ENCODE measurements around the gene PCSK2. TPM values are rescaled to one million over a fixed set of nuclear protein-coding genes. Genes with fewer than 3 reads are reported as not detected.

The PCSK2 gene
- total RNA-seq, 1 experiment from 2014 or later: not detected

DNA sequence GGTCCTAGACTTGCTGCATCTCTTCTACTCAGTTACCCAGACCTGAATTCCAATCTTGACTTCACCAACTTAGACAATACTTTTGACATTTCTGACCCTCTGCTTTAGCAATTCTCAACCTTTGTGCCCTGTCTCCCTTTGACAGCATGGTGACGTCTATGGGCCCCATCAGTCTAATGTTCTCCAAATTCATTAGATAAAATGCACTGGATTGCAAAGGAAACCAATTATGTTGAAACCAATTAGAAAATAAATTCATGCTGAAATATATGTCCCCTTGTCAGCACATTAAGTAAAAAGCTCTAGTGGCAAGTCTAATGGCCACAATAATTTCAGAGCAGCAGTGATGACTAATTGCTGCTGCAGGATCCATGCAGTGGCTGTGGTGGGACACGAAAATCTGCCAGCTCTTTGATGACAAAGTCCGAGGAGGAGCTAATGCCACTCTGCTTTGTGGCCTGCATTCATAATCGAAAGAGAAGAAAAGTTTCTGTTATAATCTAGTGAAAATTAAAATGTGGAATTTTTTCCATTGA is 240.3 kb downstream of the PCSK2 start:
- no peaks in the 10 kb centered on the region for H3K4me1 ChIP-seq (ENCODE audit: low read length)
- no peaks in the 10 kb centered on the region for H3K27me3 ChIP-seq (ENCODE audit: low read length)
- H3K27ac ChIP-seq (ENCODE audit: low read length): no peak overlapping the region
- H3K79me2 ChIP-seq (ENCODE audit: low read length): no peaks in the 10 kb centered on the region
- H3K9me3 ChIP-seq (ENCODE audit: low read length): no peaks in the 10 kb centered on the region
- H2AFZ ChIP-seq (ENCODE audit: low read length): no peak overlapping the region
- no peaks in the 10 kb centered on the region for H3K9me2 ChIP-seq (replicated peaks; ENCODE audit: insufficient read depth, low read length)
- no peak for DNase-seq
- no peak overlapping the region for H3K9ac ChIP-seq (ENCODE audit: low read length)
- no peaks in the 10 kb centered on the region for H3K36me3 ChIP-seq (ENCODE audit: insufficient read depth, low read length)
- no peak overlapping the region for H3K4me2 ChIP-seq (ENCODE audit: low read depth, low read length, poor library complexity, severe bottlenecking)
- no peak overlapping the region for H3K4me3 ChIP-seq (ENCODE audit: low read length)
- H4K20me1 ChIP-seq (ENCODE audit: insufficient read depth, low read depth, low read length): no peaks in the 10 kb centered on the region

DNA sequence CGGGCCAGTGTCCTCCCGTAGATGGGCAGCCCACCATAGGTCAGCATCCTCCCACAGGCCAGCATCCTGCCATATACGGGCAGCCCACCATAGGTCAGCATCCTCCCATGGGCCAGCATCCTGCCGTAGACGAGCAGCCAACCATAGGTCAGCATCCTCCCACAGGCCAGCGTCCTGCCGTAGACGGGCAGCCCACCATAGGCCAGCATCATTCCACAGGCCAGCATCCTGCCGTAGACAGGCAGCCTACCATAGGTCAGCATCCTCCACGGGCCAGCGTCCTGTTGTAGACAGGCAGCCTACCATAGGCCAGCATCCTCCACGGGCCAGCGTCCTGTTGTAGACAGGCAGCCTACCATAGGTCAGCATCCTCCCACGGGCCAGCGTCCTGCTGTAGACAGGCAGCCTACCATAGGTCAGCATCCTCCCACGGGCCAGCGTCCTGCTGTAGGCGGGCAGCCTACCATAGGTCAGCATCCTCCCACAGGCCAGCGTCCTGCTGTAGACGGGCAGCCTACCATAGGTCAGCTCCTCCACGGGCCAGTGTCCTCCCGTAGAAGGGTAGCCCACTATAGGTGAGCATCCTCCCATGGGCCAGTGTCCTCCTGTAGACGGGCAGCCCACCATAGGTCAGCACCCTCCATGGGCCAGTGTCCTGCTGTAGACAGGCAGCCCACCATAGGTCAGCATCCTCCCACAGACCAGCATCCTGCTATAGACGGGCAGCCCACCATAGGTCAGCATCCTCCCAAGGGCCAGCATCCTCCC is 241.4 kb downstream of the PCSK2 start:
- Histone ChIP-seq H4K20me1 (ENCODE audit: insufficient read depth, low read depth, low read length) (no peaks in the 10 kb centered on the region), H3K27ac (ENCODE audit: low read length) (no peak overlapping the region), H3K4me2 (ENCODE audit: low read depth, low read length, poor library complexity, severe bottlenecking) (no peak overlapping the region), H3K9me3 (ENCODE audit: low read length) (no peaks in the 10 kb centered on the region), H3K4me3 (ENCODE audit: low read length) (no peak overlapping the region), H3K79me2 (ENCODE audit: low read length) (no peaks in the 10 kb centered on the region), H3K4me1 (ENCODE audit: low read length) (no peaks in the 10 kb centered on the region), H3K27me3 (ENCODE audit: low read length) (no peaks in the 10 kb centered on the region), H3K36me3 (ENCODE audit: insufficient read depth, low read length) (no peaks in the 10 kb centered on the region), H3K9ac (ENCODE audit: low read length) (no peak overlapping the region), H2AFZ (ENCODE audit: low read length) (no peak overlapping the region), H3K9me2 (replicated peaks; ENCODE audit: insufficient read depth, low read length) (no peaks in the 10 kb centered on the region)
- no peak for DNase-seq

DNA sequence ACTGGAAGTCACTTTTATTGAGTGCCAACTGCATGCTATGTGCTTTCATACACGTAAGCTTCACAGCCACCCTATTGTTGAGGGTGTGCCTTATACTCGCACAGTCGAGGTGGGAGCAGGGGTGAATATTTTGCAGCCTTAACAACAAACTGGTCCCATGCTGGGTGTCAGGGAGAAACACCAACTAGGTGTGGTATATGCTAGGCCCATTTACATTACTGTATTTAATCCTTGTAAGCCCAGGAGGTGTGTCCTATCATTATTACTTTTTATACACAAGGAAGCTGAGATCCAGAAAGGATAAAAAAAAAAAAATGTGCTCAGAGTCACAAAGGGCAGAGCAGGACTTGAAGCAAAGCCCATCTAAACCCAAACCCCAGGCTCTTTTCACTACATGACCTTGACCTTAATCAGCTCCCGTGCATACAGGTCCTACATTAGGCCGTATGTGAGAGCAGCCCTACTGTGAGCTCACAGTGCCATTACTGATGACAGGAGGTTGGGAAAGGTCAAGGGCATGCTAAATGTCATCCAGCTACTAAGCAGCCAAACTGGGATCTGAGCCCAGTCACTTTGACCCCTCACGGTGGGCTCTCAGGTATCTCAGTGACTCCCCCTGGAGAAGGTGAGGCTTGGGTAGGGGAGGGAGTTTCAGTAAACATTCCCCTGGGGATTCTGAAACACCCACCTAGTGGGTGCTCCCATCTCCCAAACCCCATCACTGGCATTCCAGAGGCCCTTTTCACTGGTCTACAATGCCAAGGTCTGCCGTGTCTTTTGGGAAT is 242.6 kb downstream of the PCSK2 start:
- no peaks in the 10 kb centered on the region for H3K79me2 ChIP-seq (ENCODE audit: low read length)
- H3K9me3 ChIP-seq (ENCODE audit: low read length): no peaks in the 10 kb centered on the region
- no peak overlapping the region for H3K27ac ChIP-seq (ENCODE audit: low read length)
- no peak overlapping the region for H3K9ac ChIP-seq (ENCODE audit: low read length)
- no peak for DNase-seq
- H3K27me3 ChIP-seq (ENCODE audit: low read length): no peaks in the 10 kb centered on the region
- no peaks in the 10 kb centered on the region for H3K9me2 ChIP-seq (replicated peaks; ENCODE audit: insufficient read depth, low read length)
- no peaks in the 10 kb centered on the region for H3K36me3 ChIP-seq (ENCODE audit: insufficient read depth, low read length)
- H4K20me1 ChIP-seq (ENCODE audit: insufficient read depth, low read depth, low read length): no peaks in the 10 kb centered on the region
- H3K4me2 ChIP-seq (ENCODE audit: low read depth, low read length, poor library complexity, severe bottlenecking): no peak overlapping the region
- no peak overlapping the region for H2AFZ ChIP-seq (ENCODE audit: low read length)
- H3K4me1 ChIP-seq (ENCODE audit: low read length): no peaks in the 10 kb centered on the region
- no peak overlapping the region for H3K4me3 ChIP-seq (ENCODE audit: low read length)

DNA sequence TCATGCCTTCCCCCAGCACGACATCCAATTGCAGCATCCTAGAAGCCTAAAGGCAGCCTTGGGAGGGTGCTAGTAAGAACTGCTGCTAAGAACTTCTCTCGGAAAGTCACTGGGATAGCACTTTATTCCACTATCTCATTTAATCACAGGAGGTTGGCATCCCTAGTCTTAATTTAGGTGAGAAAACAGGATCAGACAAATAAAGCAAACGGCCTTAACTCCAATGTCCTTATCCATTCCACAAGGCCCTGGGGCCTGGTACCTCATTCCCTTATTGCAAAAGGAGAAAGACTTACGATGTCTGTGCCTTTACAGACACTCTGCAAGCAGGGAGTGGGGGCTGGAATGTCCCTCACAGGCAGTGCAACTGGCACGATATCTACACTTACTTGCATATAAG is 243.7 kb downstream of the PCSK2 start:
- H3K4me2 ChIP-seq (ENCODE audit: low read depth, low read length, poor library complexity, severe bottlenecking): no peak overlapping the region
- no peaks in the 10 kb centered on the region for H3K36me3 ChIP-seq (ENCODE audit: insufficient read depth, low read length)
- no peaks in the 10 kb centered on the region for H3K9me3 ChIP-seq (ENCODE audit: low read length)
- no peaks in the 10 kb centered on the region for H4K20me1 ChIP-seq (ENCODE audit: insufficient read depth, low read depth, low read length)
- H3K27me3 ChIP-seq (ENCODE audit: low read length): no peaks in the 10 kb centered on the region
- no peak overlapping the region for H2AFZ ChIP-seq (ENCODE audit: low read length)
- H3K27ac ChIP-seq (ENCODE audit: low read length): no peak overlapping the region
- H3K9ac ChIP-seq (ENCODE audit: low read length): no peak overlapping the region
- H3K4me1 ChIP-seq (ENCODE audit: low read length): no peaks in the 10 kb centered on the region
- no peaks in the 10 kb centered on the region for H3K79me2 ChIP-seq (ENCODE audit: low read length)
- no peaks in the 10 kb centered on the region for H3K9me2 ChIP-seq (replicated peaks; ENCODE audit: insufficient read depth, low read length)
- H3K4me3 ChIP-seq (ENCODE audit: low read length): no peak overlapping the region
- DNase-seq: no peak

DNA sequence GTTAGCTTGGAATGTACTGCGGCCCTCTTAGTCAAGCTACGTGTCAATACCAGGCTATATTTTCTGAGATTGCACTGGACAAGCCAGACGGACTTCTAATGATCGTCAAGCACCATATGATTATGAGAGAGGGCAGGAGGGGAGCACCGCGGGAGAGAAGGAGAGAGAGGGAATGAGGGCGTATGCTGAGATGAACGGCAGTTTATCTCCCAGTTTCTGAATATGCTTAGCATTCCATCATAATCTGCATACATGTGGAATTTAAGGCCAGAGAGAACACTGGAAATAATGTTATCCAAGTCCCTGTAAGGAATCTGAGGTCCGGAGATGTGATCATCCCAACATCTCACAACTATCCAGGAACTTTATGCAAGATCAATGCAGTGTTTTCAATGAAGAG is 244.1 kb downstream of the PCSK2 start:
- Histone ChIP-seq H3K9me2 (replicated peaks; ENCODE audit: insufficient read depth, low read length) (no peaks in the 10 kb centered on the region), H4K20me1 (ENCODE audit: insufficient read depth, low read depth, low read length) (no peaks in the 10 kb centered on the region)

DNA sequence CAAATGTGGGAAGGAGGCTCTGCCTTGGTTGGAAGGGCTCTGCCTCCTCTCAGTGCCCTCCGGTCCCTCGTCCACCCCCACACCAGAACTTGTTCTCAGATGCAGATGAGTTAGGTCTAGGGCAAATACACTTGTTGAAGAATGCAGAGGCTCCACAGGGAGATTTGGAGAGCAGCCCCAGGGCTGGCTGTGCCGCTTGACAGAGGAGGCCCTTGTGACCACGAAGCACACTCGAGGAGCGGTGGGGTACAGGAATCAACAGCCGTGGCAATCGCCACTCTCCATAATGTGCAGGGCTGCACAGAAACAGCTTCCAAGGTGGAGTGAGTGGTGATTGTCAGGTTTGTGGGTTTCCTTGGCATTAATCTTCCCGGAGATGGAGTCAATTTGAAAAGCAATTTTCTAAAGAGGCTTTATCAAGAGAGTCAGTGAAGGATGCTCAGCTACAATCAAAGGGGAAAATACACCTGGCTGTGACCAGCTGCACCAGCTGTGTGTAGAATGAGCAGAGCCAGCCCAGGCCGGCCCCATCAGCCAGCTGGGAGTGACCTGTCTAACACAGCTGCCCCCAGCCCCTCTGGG is 244.9 kb downstream of the PCSK2 start:
- H3K4me3 ChIP-seq (ENCODE audit: low read length): no peak overlapping the region
- no peaks in the 10 kb centered on the region for H3K4me1 ChIP-seq (ENCODE audit: low read length)
- H3K4me2 ChIP-seq (ENCODE audit: low read depth, low read length, poor library complexity, severe bottlenecking): no peak overlapping the region
- H3K27ac ChIP-seq (ENCODE audit: low read length): no peak overlapping the region
- no peaks in the 10 kb centered on the region for H3K9me2 ChIP-seq (replicated peaks; ENCODE audit: insufficient read depth, low read length)
- no peaks in the 10 kb centered on the region for H3K27me3 ChIP-seq (ENCODE audit: low read length)
- H3K36me3 ChIP-seq (ENCODE audit: insufficient read depth, low read length): no peaks in the 10 kb centered on the region
- no peak overlapping the region for H3K9ac ChIP-seq (ENCODE audit: low read length)
- H3K79me2 ChIP-seq (ENCODE audit: low read length): no peaks in the 10 kb centered on the region
- no peaks in the 10 kb centered on the region for H4K20me1 ChIP-seq (ENCODE audit: insufficient read depth, low read depth, low read length)
- no peak for DNase-seq
- no peak overlapping the region for H2AFZ ChIP-seq (ENCODE audit: low read length)
- no peaks in the 10 kb centered on the region for H3K9me3 ChIP-seq (ENCODE audit: low read length)

More for the DNA sequence above, 244.1 kb downstream of the PCSK2 start:
- Histone ChIP-seq H3K36me3 (ENCODE audit: insufficient read depth, low read length) (no peaks in the 10 kb centered on the region), H3K79me2 (ENCODE audit: low read length) (no peaks in the 10 kb centered on the region), H3K4me1 (ENCODE audit: low read length) (no peaks in the 10 kb centered on the region), H3K4me3 (ENCODE audit: low read length) (no peak overlapping the region), H3K4me2 (ENCODE audit: low read depth, low read length, poor library complexity, severe bottlenecking) (no peak overlapping the region), H3K9ac (ENCODE audit: low read length) (no peak overlapping the region), H3K27ac (ENCODE audit: low read length) (no peak overlapping the region), H3K9me3 (ENCODE audit: low read length) (no peaks in the 10 kb centered on the region), H3K27me3 (ENCODE audit: low read length) (no peaks in the 10 kb centered on the region), H2AFZ (ENCODE audit: low read length) (no peak overlapping the region)
- no peak for DNase-seq

DNA sequence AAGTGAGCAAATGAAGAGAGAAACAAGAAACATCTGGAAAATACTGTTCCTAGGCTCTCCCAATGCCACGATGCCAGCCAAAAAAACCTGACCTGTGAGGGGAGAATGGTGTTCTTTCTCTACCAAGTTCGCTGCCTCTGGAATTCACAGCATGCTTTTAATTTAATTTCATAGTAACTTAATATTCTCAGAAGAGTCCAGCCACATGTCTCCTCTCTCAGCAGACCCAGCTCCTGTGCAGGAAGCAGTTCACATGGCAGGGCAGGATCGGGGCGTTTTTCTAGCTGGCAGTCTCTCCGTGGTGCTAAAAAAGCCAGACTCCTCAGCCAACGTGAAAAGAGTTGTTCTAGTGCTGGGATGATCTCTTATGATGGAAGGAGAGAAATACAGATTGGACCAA is 246.8 kb downstream of the PCSK2 start:
- no peaks in the 10 kb centered on the region for H3K9me3 ChIP-seq (ENCODE audit: low read length)
- H3K79me2 ChIP-seq (ENCODE audit: low read length): no peaks in the 10 kb centered on the region
- no peak overlapping the region for H3K4me3 ChIP-seq (ENCODE audit: low read length)
- H3K36me3 ChIP-seq (ENCODE audit: insufficient read depth, low read length): no peaks in the 10 kb centered on the region
- no peak overlapping the region for H3K4me2 ChIP-seq (ENCODE audit: low read depth, low read length, poor library complexity, severe bottlenecking)
- no peak overlapping the region for H3K27ac ChIP-seq (ENCODE audit: low read length)
- H3K27me3 ChIP-seq (ENCODE audit: low read length): no peaks in the 10 kb centered on the region
- no peaks in the 10 kb centered on the region for H3K4me1 ChIP-seq (ENCODE audit: low read length)
- no peaks in the 10 kb centered on the region for H3K9me2 ChIP-seq (replicated peaks; ENCODE audit: insufficient read depth, low read length)
- H2AFZ ChIP-seq (ENCODE audit: low read length): no peak overlapping the region
- DNase-seq: no peak
- H3K9ac ChIP-seq (ENCODE audit: low read length): no peak overlapping the region
- H4K20me1 ChIP-seq (ENCODE audit: insufficient read depth, low read depth, low read length): no peaks in the 10 kb centered on the region

DNA sequence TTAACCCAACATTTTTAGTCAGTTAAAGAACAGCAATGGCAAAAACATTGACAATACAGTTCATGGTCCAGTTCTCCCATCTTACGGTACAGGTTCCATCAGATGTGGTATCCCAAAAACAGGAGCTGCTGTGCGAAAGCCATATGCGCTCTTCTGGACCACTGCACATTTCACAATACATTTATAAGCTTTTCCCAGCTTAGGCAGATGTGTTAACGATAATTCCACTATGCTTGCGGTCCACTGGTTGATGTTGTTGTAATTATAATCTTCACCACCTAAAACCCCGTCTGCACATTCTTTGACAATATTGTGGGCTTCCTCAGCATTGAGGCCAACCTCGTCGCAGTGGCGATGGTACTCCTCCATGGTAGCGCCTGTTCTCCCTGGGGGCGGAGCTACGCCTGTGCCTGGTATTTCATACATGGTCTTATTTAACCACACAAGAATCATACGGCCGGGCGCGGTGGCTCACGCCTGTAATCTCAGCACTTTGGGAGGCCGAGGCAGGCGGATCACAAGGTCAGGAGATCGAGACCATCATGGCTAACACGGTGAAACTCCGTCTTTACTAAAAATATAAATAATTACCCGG is 252.3 kb downstream of the PCSK2 start:
- Histone ChIP-seq H3K27me3 (ENCODE audit: low read length) (no peaks in the 10 kb centered on the region), H3K4me3 (ENCODE audit: low read length) (no peak overlapping the region), H3K4me2 (ENCODE audit: low read depth, low read length, poor library complexity, severe bottlenecking) (no peak overlapping the region), H3K36me3 (ENCODE audit: insufficient read depth, low read length) (no peaks in the 10 kb centered on the region), H3K9ac (ENCODE audit: low read length) (no peak overlapping the region), H3K9me2 (replicated peaks; ENCODE audit: insufficient read depth, low read length) (no peaks in the 10 kb centered on the region), H3K27ac (ENCODE audit: low read length) (no peak overlapping the region), H4K20me1 (ENCODE audit: insufficient read depth, low read depth, low read length) (no peaks in the 10 kb centered on the region), H3K4me1 (ENCODE audit: low read length) (no peaks in the 10 kb centered on the region), H2AFZ (ENCODE audit: low read length) (no peak overlapping the region), H3K79me2 (ENCODE audit: low read length) (no peaks in the 10 kb centered on the region), H3K9me3 (ENCODE audit: low read length) (no peaks in the 10 kb centered on the region)
- DNase-seq: no peak

Data from Karpas-422 (cell line).